HEK293 (cell line): ENCODE results near the gene KRTAP3-3.

ENCODE experiments used
- CTCF ChIA-PET: fragments of 350-600 bp; formaldehyde crosslinking; extraction: SDS; loops from one replicate; lab custom pipeline; 2021; ENCODE audit warnings: antibody characterized with exemption; lab: Yijun Ruan, JAX
- POLR2A ChIA-PET: fragments of 300-600 bp; formaldehyde crosslinking; extraction: SDS; loops from one replicate; lab custom pipeline; 2020; ENCODE audit warnings: antibody characterized with exemption, inconsistent platforms; lab: Yijun Ruan, JAX
- H3K27ac ChIP-seq: fragments of 200-500 bp; sonication (Bioruptor generic); 2 replicates; pipeline ENCODE4 v1.5.1; 2014; ENCODE audit warnings: low read depth, low read length, control low read depth, inconsistent platforms; ENCODE audit errors: extremely low read depth
- H3K36me3 ChIP-seq, 2 experiments: fragments of 200-500 bp in 1 of 2; sonication (Bioruptor generic) in 1 of 2; 1 replicate in 1 of 2; 2 replicates in 1 of 2; pipeline ENCODE4 v1.5.1; 2014 to 2017; ENCODE audit warnings: inconsistent platforms in 2 of 2, low read length in 2 of 2; ENCODE audit not compliant: control insufficient read depth in 2 of 2, insufficient read depth in 1 of 2
- H3K4me1 ChIP-seq: fragments of 200-500 bp; sonication (Bioruptor generic); 2 replicates; pipeline ENCODE4 v1.5.1; 2014; ENCODE audit warnings: mild to moderate bottlenecking, low read length, inconsistent platforms; ENCODE audit not compliant: control insufficient read depth, insufficient read depth
- H3K4me3 ChIP-seq: 2 replicates; pipeline ENCODE4 v1.5.1; 2011; ENCODE audit warnings: low read depth, mild to moderate bottlenecking, control low read depth, low read length, moderate library complexity
- H3K9me3 ChIP-seq: fragments of 200-500 bp; sonication (Bioruptor generic); 2 replicates; pipeline ENCODE4 v1.5.1; 2014; ENCODE audit warnings: low read depth, low read length, inconsistent platforms; ENCODE audit not compliant: control insufficient read depth, insufficient read depth
- GLI2 ChIP-seq: fragments of 450-650 bp; formaldehyde crosslinking; IDR thresholded peaks from 2 replicates; pipeline ENCODE4; 2017; ENCODE audit warnings: missing biosample characterization, missing genetic modification characterization, low read depth, borderline replicate concordance
- KLF16 ChIP-seq: fragments of 450-650 bp; formaldehyde crosslinking; IDR thresholded peaks from 2 replicates; pipeline ENCODE4 v1.5.1; 2017; ENCODE audit warnings: missing biosample characterization, missing genetic modification characterization
- KLF9 ChIP-seq: fragments of 450-650 bp; formaldehyde crosslinking; IDR thresholded peaks from 2 replicates; pipeline ENCODE4 v1.5.1; 2016; ENCODE audit warnings: missing biosample characterization, missing genetic modification characterization, low read depth
- REPIN1 ChIP-seq: fragments of 450-650 bp; formaldehyde crosslinking; IDR thresholded peaks from 2 replicates; pipeline ENCODE4 v1.5.1; 2017; ENCODE audit warnings: missing biosample characterization, missing genetic modification characterization, low read depth
- SALL2 ChIP-seq: fragments of 450-650 bp; formaldehyde crosslinking; IDR thresholded peaks from 2 replicates; pipeline ENCODE4 v1.5.0; 2017; ENCODE audit warnings: missing biosample characterization, mild to moderate bottlenecking, missing genetic modification characterization, borderline replicate concordance
- SP2 ChIP-seq: fragments of 450-650 bp; formaldehyde crosslinking; IDR thresholded peaks from 2 replicates; pipeline ENCODE4 v1.5.1; 2016; ENCODE audit warnings: missing biosample characterization, missing genetic modification characterization
- ZBTB17 ChIP-seq: fragments of 450-650 bp; formaldehyde crosslinking; IDR thresholded peaks from 2 replicates; pipeline ENCODE4 v1.5.1; 2016; ENCODE audit warnings: missing biosample characterization, missing genetic modification characterization
- ZBTB21 ChIP-seq: fragments of 450-650 bp; formaldehyde crosslinking; IDR thresholded peaks from 2 replicates; pipeline ENCODE4 v1.5.1; 2017; ENCODE audit warnings: missing biosample characterization, missing genetic modification characterization
- ZBTB7A ChIP-seq: fragments of 450-650 bp; formaldehyde crosslinking; IDR thresholded peaks from 2 replicates; pipeline ENCODE4 v1.5.1; 2016; ENCODE audit warnings: low read depth, missing biosample characterization, missing genetic modification characterization
- ZIC2 ChIP-seq: fragments of 450-650 bp; formaldehyde crosslinking; IDR thresholded peaks from 2 replicates; pipeline ENCODE4 v1.5.1; 2016; ENCODE audit warnings: missing biosample characterization, missing genetic modification characterization
- ZNF132 ChIP-seq: fragments of 450-650 bp; formaldehyde crosslinking; IDR thresholded peaks from 2 replicates; pipeline ENCODE4 v1.5.1; 2017; ENCODE audit warnings: missing biosample characterization, missing genetic modification characterization, borderline replicate concordance
- ZNF140 ChIP-seq: fragments of 450-650 bp; formaldehyde crosslinking; IDR thresholded peaks from 2 replicates; pipeline ENCODE4 v1.5.1; 2016; ENCODE audit warnings: missing biosample characterization, missing genetic modification characterization
- ZNF16 ChIP-seq: fragments of 450-650 bp; formaldehyde crosslinking; IDR thresholded peaks from 2 replicates; pipeline ENCODE4 v1.5.1; 2016; ENCODE audit warnings: low read depth, missing biosample characterization, missing genetic modification characterization
- ZNF2 ChIP-seq: fragments of 450-650 bp; formaldehyde crosslinking; IDR thresholded peaks from 2 replicates; pipeline ENCODE4 v1.5.1; 2016; ENCODE audit warnings: missing biosample characterization, missing genetic modification characterization
- ZNF24 ChIP-seq: fragments of 450-650 bp; formaldehyde crosslinking; IDR thresholded peaks from 2 replicates; pipeline ENCODE4 v1.5.1; 2016; ENCODE audit warnings: missing biosample characterization, missing genetic modification characterization
- ZNF302 ChIP-seq: fragments of 450-650 bp; formaldehyde crosslinking; IDR thresholded peaks from 2 replicates; pipeline ENCODE4 v1.5.1; 2016; ENCODE audit warnings: missing biosample characterization, missing genetic modification characterization, low read depth
- ZNF354C ChIP-seq: fragments of 450-650 bp; formaldehyde crosslinking; IDR thresholded peaks from 2 replicates; pipeline ENCODE4 v1.5.1; 2016; ENCODE audit warnings: missing biosample characterization, missing genetic modification characterization, low read depth, borderline replicate concordance
- ZNF37A ChIP-seq: fragments of 450-650 bp; IDR thresholded peaks from 2 replicates; pipeline ENCODE4 v1.5.1; 2018; ENCODE audit warnings: missing biosample characterization, missing genetic modification characterization
- ZNF404 ChIP-seq: fragments of 450-650 bp; formaldehyde crosslinking; IDR thresholded peaks from 2 replicates; pipeline ENCODE4 v1.5.1; 2017; ENCODE audit warnings: missing biosample characterization, missing genetic modification characterization
- ZNF426 ChIP-seq: fragments of 450-650 bp; formaldehyde crosslinking; IDR thresholded peaks from 2 replicates; pipeline ENCODE4 v1.5.1; 2017; ENCODE audit warnings: missing biosample characterization, missing genetic modification characterization, mild to moderate bottlenecking, inconsistent platforms, moderate library complexity
- ZNF521 ChIP-seq: fragments of 450-650 bp; formaldehyde crosslinking; IDR thresholded peaks from 2 replicates; pipeline ENCODE4 v1.5.1; 2017; ENCODE audit warnings: missing biosample characterization, mild to moderate bottlenecking, missing genetic modification characterization
- ZNF530 ChIP-seq: fragments of 450-650 bp; formaldehyde crosslinking; IDR thresholded peaks from 2 replicates; pipeline ENCODE4 v1.5.1; 2016; ENCODE audit warnings: low read depth, missing biosample characterization, missing genetic modification characterization
- ZNF549 ChIP-seq: fragments of 450-650 bp; IDR thresholded peaks from 2 replicates; pipeline ENCODE4 v1.5.1; 2018; ENCODE audit warnings: missing biosample characterization, missing genetic modification characterization, mild to moderate bottlenecking, inconsistent platforms, moderate library complexity
- ZNF600 ChIP-seq: fragments of 450-650 bp; formaldehyde crosslinking; IDR thresholded peaks from 2 replicates; pipeline ENCODE4 v1.5.1; 2016; ENCODE audit warnings: missing biosample characterization, missing genetic modification characterization
- ZNF701 ChIP-seq: fragments of 450-650 bp; formaldehyde crosslinking; IDR thresholded peaks from 2 replicates; pipeline ENCODE4 v1.5.1; 2016; ENCODE audit warnings: missing biosample characterization, missing genetic modification characterization
- ZNF707 ChIP-seq: fragments of 450-650 bp; formaldehyde crosslinking; IDR thresholded peaks from 2 replicates; pipeline ENCODE4 v1.5.1; 2016; ENCODE audit warnings: missing biosample characterization, missing genetic modification characterization
- TF ChIP-seq, protein P1 (sequence below): fragments of 450-650 bp; formaldehyde crosslinking; IDR thresholded peaks from 2 replicates; pipeline ENCODE4 v1.5.1; 2017; ENCODE audit warnings: missing biosample characterization, missing genetic modification characterization
- TF ChIP-seq, protein P2 (sequence below): fragments of 450-650 bp; formaldehyde crosslinking; IDR thresholded peaks from 2 replicates; pipeline ENCODE4 v1.5.1; 2016; ENCODE audit warnings: missing biosample characterization, missing genetic modification characterization
- TF ChIP-seq, protein P3 (sequence below): fragments of 450-650 bp; formaldehyde crosslinking; IDR thresholded peaks from 2 replicates; pipeline ENCODE4 v1.5.1; 2017; ENCODE audit warnings: missing biosample characterization, mild to moderate bottlenecking, missing genetic modification characterization, moderate library complexity
- TF ChIP-seq, protein P4 (sequence below): fragments of 450-650 bp; formaldehyde crosslinking; IDR thresholded peaks from 2 replicates; pipeline ENCODE4 v1.5.1; 2016; ENCODE audit warnings: missing biosample characterization, missing genetic modification characterization

The KRTAP3-3 gene

DNA sequence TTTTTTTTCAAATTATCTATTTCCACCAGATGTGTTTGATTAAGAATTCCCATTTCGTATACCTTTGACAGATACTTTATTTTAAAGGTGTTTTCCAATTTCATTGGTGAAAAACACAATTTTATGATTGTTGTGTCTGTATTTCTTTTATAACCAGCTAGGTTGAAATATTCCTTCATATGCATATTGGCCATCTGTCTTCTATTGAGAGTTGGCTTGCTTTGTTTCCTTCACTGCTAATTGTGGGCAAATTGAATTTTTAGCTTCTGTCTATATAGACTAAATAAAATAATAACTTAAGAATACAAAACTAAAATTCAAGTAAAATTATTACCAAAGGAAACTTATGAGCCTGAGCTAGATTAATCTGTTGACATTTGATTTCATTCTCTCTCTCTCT is 1.2 kb upstream of the KRTAP3-3 start:
- Histone ChIP-seq H3K4me1 (no peaks in the 10 kb centered on the region), H3K27ac (no peak overlapping the region), H3K4me3 (no peak overlapping the region), H3K36me3 (no peaks in the 10 kb centered on the region), H3K9me3 (no peaks in the 10 kb centered on the region)
- TF ChIP-seq, protein P1, sequence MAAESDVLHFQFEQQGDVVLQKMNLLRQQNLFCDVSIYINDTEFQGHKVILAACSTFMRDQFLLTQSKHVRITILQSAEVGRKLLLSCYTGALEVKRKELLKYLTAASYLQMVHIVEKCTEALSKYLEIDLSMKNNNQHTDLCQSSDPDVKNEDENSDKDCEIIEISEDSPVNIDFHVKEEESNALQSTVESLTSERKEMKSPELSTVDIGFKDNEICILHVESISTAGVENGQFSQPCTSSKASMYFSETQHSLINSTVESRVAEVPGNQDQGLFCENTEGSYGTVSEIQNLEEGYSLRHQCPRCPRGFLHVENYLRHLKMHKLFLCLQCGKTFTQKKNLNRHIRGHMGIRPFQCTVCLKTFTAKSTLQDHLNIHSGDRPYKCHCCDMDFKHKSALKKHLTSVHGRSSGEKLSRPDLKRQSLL: no peak
- TF ChIP-seq ZNF521 (tag by site-specific recombination) (no peak), GLI2 (tag by site-specific recombination) (no peak), KLF9 (tag by site-specific recombination) (no peak), REPIN1 (tag by site-specific recombination) (no peak)
- TF ChIP-seq, protein P2, sequence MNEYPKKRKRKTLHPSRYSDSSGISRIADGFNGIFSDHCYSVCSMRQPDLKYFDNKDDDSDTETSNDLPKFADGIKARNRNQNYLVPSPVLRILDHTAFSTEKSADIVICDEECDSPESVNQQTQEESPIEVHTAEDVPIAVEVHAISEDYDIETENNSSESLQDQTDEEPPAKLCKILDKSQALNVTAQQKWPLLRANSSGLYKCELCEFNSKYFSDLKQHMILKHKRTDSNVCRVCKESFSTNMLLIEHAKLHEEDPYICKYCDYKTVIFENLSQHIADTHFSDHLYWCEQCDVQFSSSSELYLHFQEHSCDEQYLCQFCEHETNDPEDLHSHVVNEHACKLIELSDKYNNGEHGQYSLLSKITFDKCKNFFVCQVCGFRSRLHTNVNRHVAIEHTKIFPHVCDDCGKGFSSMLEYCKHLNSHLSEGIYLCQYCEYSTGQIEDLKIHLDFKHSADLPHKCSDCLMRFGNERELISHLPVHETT (tag by site-specific recombination): no peak
- ChIA-PET CTCF (interaction anchor here (0.6 to 1.2 kb wide), 3 partner anchors 8 to 672 kb away, joined by 4 to 6 read pairs (median 5); no protein-coding TSS in a partner anchor), POLR2A (no interaction called here)

DNA sequence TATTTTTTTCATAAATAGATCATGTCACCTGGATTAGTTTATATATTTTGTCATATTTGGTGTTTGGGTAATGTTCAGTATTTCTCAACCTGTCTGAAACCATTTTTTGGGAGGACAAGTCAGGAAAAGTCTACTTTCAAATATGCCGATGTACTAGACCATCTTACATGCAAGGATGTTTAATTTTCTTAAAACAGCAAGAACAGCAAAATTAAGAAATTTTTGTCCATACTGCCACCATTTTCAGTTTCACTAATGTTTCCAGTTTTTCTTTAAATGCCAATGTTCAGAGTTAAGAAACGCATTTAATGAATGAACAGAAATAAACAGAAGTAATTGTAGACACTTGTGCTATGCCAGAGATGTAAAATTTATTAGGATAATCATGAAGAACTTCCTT is 880 bp downstream of the KRTAP3-3 start:
- Histone ChIP-seq H3K27ac (no peak overlapping the region), H3K9me3 (no peaks in the 10 kb centered on the region), H3K4me1 (no peaks in the 10 kb centered on the region), H3K36me3 (no peaks in the 10 kb centered on the region), H3K4me3 (no peak overlapping the region)
- CTCF ChIA-PET: interaction anchor here (0.5 to 0.8 kb wide), 4 partner anchors 106 to 366 kb away, joined by 3 to 5 read pairs (median 4); no protein-coding TSS in a partner anchor
- TF ChIP-seq ZNF2 (tag by site-specific recombination) (no peak), KLF16 (tag by site-specific recombination) (no peak), ZNF701 (tag by site-specific recombination) (no peak), ZNF707 (tag by site-specific recombination) (no peak), ZNF426 (tag by site-specific recombination) (no peak), ZNF24 (tag by site-specific recombination) (no peak), ZBTB17 (no peak), ZNF302 (no peak), SALL2 (tag by site-specific recombination) (no peak)
- POLR2A ChIA-PET: no interaction called here

DNA sequence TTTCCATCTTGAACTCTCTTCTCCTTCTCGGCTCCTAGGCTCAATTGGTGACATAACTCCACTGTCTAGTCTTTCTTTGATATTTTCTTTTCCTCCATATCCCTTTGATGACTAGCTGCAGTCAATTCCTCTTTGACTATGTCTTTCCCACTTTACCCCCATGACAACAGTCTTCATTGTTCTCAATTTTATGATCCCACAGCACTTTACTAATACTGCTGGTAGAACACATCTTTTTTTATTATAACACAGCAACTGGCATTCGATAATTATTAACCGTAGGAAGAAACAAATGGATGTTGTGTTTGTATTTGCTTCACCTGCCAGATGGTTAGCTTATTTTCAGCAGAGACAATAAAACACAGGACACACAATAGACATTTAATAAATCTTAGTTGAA is 1.3 kb downstream of the KRTAP3-3 start:
- H3K4me1 ChIP-seq: no peaks in the 10 kb centered on the region
- H3K9me3 ChIP-seq: no peaks in the 10 kb centered on the region
- ChIA-PET CTCF (interaction anchor here (0.5 to 0.8 kb wide), 3 partner anchors 106 to 366 kb away, joined by 3 to 5 read pairs (median 4); no protein-coding TSS in a partner anchor), POLR2A (no interaction called here)
- H3K36me3 ChIP-seq: no peaks in the 10 kb centered on the region
- H3K27ac ChIP-seq: no peak overlapping the region
- no peak overlapping the region for H3K4me3 ChIP-seq
- TF ChIP-seq ZNF132 (no peak), ZNF404 (tag by site-specific recombination) (no peak), ZNF140 (tag by site-specific recombination) (no peak), ZIC2 (tag by site-specific recombination) (no peak), ZNF530 (tag by site-specific recombination) (no peak), ZNF37A (tag by site-specific recombination) (no peak), ZBTB7A (tag by site-specific recombination) (no peak), ZNF549 (tag by site-specific recombination) (no peak), ZNF600 (tag by site-specific recombination) (no peak), ZBTB21 (no peak), ZNF16 (tag by site-specific recombination) (no peak), SP2 (tag by site-specific recombination) (no peak), ZNF354C (tag by site-specific recombination) (no peak)
- TF ChIP-seq, protein P3, sequence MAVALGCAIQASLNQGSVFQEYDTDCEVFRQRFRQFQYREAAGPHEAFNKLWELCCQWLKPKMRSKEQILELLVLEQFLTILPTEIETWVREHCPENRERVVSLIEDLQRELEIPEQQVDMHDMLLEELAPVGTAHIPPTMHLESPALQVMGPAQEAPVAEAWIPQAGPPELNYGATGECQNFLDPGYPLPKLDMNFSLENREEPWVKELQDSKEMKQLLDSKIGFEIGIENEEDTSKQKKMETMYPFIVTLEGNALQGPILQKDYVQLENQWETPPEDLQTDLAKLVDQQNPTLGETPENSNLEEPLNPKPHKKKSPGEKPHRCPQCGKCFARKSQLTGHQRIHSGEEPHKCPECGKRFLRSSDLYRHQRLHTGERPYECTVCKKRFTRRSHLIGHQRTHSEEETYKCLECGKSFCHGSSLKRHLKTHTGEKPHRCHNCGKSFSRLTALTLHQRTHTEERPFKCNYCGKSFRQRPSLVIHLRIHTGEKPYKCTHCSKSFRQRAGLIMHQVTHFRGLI (tag by site-specific recombination): no peak
- TF ChIP-seq, protein P4, sequence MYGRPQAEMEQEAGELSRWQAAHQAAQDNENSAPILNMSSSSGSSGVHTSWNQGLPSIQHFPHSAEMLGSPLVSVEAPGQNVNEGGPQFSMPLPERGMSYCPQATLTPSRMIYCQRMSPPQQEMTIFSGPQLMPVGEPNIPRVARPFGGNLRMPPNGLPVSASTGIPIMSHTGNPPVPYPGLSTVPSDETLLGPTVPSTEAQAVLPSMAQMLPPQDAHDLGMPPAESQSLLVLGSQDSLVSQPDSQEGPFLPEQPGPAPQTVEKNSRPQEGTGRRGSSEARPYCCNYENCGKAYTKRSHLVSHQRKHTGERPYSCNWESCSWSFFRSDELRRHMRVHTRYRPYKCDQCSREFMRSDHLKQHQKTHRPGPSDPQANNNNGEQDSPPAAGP: no peak
